ENCODE results near the gene MEF2D.

MEF2D gene

GRCh38 chr1:156509424-156510034 is 9.0 kb upstream of the MEF2D start:
- TF ChIP-seq CTCF (IDR thresholded peaks at IDR 0.05; ENCODE audit: low read depth, low read length, missing control alignments) = no peak
- H3K4me3 ChIP-seq (ENCODE audit: low read depth, low read length) = no peak overlapping the region
- no peak for DNase-seq (ENCODE audit: low read depth)
- in situ Hi-C loops (cut with HindIII; ENCODE audit: low sequenced_read_pairs) = no loop called here

- no peak for TF ChIP-seq CTCF (IDR thresholded peaks at IDR 0.05; ENCODE audit: low read depth, low read length, missing control alignments)
- DNase-seq (ENCODE audit: low read depth) = no peak
- no peak overlapping the region for H3K4me3 ChIP-seq (ENCODE audit: low read depth, low read length)
- in situ Hi-C loops (cut with HindIII; ENCODE audit: low sequenced_read_pairs) = no loop called here
Measured at GRCh38 chr1:156508955-156509234, 8.3 kb upstream of the MEF2D start.

DNA sequence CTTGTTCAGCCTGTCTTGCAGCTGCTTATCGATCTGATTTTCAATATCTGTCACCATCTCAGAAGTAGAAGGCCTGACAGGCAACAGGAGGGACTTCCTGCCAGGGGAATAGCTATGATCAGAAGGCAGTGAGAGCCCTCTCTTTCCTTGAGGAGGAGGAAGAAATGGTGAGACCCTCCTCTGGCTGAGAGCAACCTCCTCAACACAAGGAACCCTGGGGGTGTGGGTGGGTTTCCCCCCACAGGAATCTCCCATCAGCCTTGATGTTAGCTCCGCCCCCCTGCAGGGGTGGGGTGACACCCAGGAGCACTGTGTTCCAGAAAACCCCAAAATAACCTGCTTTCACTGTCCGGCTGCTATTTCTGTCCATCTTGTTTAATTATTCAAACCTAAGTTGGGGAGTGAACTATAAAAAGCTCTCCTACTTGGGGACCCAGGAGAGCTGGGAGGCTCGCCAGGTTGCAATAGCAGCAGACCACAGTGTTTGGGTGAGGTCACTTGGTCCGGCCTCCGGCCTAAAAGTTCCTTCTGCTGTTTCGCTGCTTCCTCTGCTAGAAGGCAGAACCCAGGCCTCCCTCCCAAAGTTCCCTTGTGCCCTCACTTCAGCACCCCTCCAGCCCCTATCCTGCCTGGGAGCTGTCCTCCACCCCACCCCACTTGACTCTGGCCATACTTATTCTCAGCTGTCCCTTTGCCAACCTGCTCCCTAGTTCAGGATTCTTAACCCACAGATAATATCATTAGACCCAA is 7.8 kb upstream of the MEF2D start:
- DNase-seq (ENCODE audit: low read depth) = peak; percentile 66
- TF ChIP-seq CTCF (IDR thresholded peaks at IDR 0.05; ENCODE audit: low read depth, low read length, missing control alignments) = no peak
- in situ Hi-C loops (cut with HindIII; ENCODE audit: low sequenced_read_pairs) = no loop called here
- no peak overlapping the region for H3K4me3 ChIP-seq (ENCODE audit: low read depth, low read length)

- no peak overlapping the region for H3K4me3 ChIP-seq (ENCODE audit: low read depth, low read length)
- TF ChIP-seq CTCF (IDR thresholded peaks at IDR 0.05; ENCODE audit: low read depth, low read length, missing control alignments) = no peak
- DNase-seq (ENCODE audit: low read depth) = no peak
- in situ Hi-C loops (cut with HindIII; ENCODE audit: low sequenced_read_pairs) = no loop called here
Measured at GRCh38 chr1:156506450-156506849, 5.9 kb upstream of the MEF2D start.

- no peak for TF ChIP-seq CTCF (IDR thresholded peaks at IDR 0.05; ENCODE audit: low read depth, low read length, missing control alignments)
- in situ Hi-C loops (cut with HindIII; ENCODE audit: low sequenced_read_pairs) = no loop called here
- H3K4me3 ChIP-seq (ENCODE audit: low read depth, low read length) = no peak overlapping the region
- no peak for DNase-seq (ENCODE audit: low read depth)
Measured at GRCh38 chr1:156505679-156506298, 5.2 kb upstream of the MEF2D start.

DNA sequence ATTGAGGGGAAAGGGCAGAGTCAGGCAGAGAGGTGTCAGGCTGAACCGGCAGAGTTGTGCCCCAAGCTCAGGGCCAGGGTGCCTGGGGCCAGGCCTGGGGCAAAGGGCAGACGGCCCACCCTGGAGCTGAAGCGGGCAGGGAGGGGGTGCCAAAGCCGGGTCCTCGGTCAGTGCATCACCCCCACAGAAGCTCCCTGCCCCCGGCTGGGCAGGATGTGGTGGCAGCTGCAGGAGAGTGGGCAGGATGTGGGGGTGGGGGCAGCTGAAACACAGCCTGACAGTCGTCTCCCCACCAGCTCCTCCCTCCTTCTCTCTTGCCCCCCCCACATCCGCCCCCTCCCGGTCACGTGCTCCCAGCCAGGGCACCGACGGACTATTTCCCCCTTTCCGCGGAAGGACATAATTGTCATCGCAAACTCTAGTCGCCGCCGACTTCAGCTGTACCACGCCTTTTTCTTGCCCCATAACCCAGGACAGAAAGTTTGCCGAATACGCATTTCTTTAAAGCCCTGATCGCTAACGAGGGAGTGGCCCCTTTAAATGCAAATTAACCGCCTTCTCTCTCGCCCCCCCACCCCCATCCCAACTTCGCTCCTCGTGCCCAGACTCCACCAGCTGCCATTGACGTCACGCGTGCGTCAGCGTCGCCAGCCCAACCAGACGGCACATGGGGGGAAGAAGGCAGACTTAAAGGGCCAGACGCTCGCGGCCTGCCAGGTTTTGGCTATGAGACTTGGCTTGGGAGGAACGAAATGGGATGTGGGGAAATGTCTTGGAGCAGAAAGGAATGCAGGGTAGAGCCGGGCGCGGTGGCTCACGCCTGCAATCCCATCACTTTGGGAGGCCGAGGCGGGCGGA is 4.5 kb upstream of the MEF2D start:
- peak; percentile 99 for DNase-seq (ENCODE audit: low read depth)
- in situ Hi-C loops (cut with HindIII; ENCODE audit: low sequenced_read_pairs) = no loop called here
- TF ChIP-seq CTCF (IDR thresholded peaks at IDR 0.05; ENCODE audit: low read depth, low read length, missing control alignments) = no peak
- H3K4me3 ChIP-seq (ENCODE audit: low read depth, low read length) = peak overlapping the region; percentile 25

Data from astrocyte of the cerebellum (primary cell).